ENCODE measurements around the gene ANKRD65.

DNA sequence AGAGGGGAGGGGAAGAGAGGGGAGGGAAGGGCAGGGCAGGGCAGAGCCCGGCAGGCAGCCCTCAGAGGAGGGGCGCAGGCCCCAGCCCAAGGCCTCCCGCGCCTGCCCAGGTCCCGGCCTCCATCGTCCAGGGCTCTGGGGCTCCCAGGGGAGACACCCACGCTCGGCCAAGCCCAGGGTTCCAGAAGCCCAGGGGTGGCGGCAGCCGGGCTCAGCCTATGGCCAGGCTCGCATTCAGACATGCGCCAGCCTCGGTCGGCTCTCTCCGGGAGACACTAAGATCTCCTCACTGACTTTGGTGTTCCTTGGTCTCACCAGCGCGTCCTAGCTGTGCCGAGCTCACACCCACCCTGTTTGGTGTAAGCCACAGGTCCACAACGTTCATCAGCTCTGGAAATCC, 7.1 kb upstream of the ANKRD65 start:
- TF ChIP-seq EP300 (IDR thresholded peaks at IDR 0.05) (no peak), POLR2A (IDR thresholded peaks at IDR 0.05) (no peak), POLR2AphosphoS5 (IDR thresholded peaks at IDR 0.05) (no peak)
- TF ChIP-seq, protein P1, sequence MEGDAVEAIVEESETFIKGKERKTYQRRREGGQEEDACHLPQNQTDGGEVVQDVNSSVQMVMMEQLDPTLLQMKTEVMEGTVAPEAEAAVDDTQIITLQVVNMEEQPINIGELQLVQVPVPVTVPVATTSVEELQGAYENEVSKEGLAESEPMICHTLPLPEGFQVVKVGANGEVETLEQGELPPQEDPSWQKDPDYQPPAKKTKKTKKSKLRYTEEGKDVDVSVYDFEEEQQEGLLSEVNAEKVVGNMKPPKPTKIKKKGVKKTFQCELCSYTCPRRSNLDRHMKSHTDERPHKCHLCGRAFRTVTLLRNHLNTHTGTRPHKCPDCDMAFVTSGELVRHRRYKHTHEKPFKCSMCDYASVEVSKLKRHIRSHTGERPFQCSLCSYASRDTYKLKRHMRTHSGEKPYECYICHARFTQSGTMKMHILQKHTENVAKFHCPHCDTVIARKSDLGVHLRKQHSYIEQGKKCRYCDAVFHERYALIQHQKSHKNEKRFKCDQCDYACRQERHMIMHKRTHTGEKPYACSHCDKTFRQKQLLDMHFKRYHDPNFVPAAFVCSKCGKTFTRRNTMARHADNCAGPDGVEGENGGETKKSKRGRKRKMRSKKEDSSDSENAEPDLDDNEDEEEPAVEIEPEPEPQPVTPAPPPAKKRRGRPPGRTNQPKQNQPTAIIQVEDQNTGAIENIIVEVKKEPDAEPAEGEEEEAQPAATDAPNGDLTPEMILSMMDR (IDR thresholded peaks at IDR 0.05) = no peak

Data from sigmoid colon (tissue), 4 donors.